K562 (cell line): Measurements from ENCODE around the gene PPY.

Source experiments
- CEBPZ ChIP-seq: fragments of 150-350 bp; IDR thresholded peaks from 2 replicates; pipeline ENCODE4 v1.6.1; 2014; ENCODE audit warnings: low read depth, mild to moderate bottlenecking, low read length, borderline replicate concordance
- EP400 ChIP-seq: fragments of 450-650 bp; IDR thresholded peaks from 2 replicates; pipeline ENCODE4 v1.6.1; 2017; ENCODE audit warnings: antibody characterized with exemption, mild to moderate bottlenecking, moderate library complexity
- EZH2 ChIP-seq: IDR thresholded peaks from 2 replicates; pipeline ENCODE4 v1.6.1; 2012; ENCODE audit warnings: low read depth, mild to moderate bottlenecking, inconsistent platforms, low read length, borderline replicate concordance
- FOXJ3 ChIP-seq: sonication (generic); formaldehyde crosslinking; IDR thresholded peaks from 2 replicates; pipeline ENCODE4 v1.4.0; 2020; ENCODE audit warnings: mild to moderate bottlenecking, missing genetic modification reagents
- GABPA ChIP-seq: fragments of 200-800 bp; sonication (Bioruptor generic); conservative IDR thresholded peaks from 2 replicates; pipeline ENCODE4 v1.6.1; 2016; ENCODE audit warnings: low read depth, missing genetic modification characterization, missing compliant biosample characterization
- HCFC1 ChIP-seq: IDR thresholded peaks from 2 replicates; pipeline ENCODE4 v1.6.1; 2012; ENCODE audit warnings: low read depth, low read length, improper control_type of control experiment
- HMGXB4 ChIP-seq: sonication (generic); formaldehyde crosslinking; IDR thresholded peaks from 2 replicates; pipeline ENCODE4 v1.8.1; 2023; ENCODE audit warnings: mild to moderate bottlenecking, missing genetic modification reagents
- POLR2A ChIP-seq: fragments of 450-650 bp; conservative IDR thresholded peaks from 2 replicates; pipeline ENCODE4 v1.6.1; 2016
- RAD21 ChIP-seq, 2 experiments: fragments of 250-450 bp in 1 of 2; fragments of 450-650 bp in 1 of 2; sonication (Bioruptor Pico) in 1 of 2; formaldehyde crosslinking in 1 of 2; IDR thresholded peaks in 1 of 2; conservative IDR thresholded peaks in 1 of 2; 2 replicates each; pipeline versions ENCODE4 v1.4.0 to v1.8.0; 2020 to 2022; ENCODE audit warnings: mild to moderate bottlenecking in 2 of 2, moderate library complexity in 1 of 2
- RB1 ChIP-seq: fragments of 450-650 bp; IDR thresholded peaks from 2 replicates; pipeline ENCODE4 v1.6.1; 2017; ENCODE audit warnings: low read depth, mild to moderate bottlenecking
- SMARCE1 ChIP-seq: fragments of 450-650 bp; IDR thresholded peaks from 2 replicates; pipeline ENCODE4 v1.7.1; 2016; ENCODE audit warnings: mild to moderate bottlenecking
- SNRNP70 ChIP-seq: fragments of 200-400 bp; formaldehyde crosslinking; optimal IDR thresholded peaks from 2 replicates; pipeline ENCODE3; 2017; ENCODE audit warnings: low read depth, low read length
- ZC3H4 ChIP-seq: sonication (generic); formaldehyde crosslinking; IDR thresholded peaks from 2 replicates; pipeline ENCODE4 v1.9.0; 2021; ENCODE audit warnings: missing genetic modification reagents, borderline replicate concordance

- no peak for TF ChIP-seq GABPA
- no peak for TF ChIP-seq SMARCE1
- no peak for TF ChIP-seq HCFC1
- no peak for TF ChIP-seq RB1
- TF ChIP-seq HMGXB4 (CRISPR knock-in tag) = no peak
- TF ChIP-seq CEBPZ = no peak
- TF ChIP-seq POLR2A = no peak
- TF ChIP-seq SNRNP70 = no peak
- TF ChIP-seq FOXJ3 (CRISPR knock-in tag) = no peak
- no peak for TF ChIP-seq EZH2
- no peak for TF ChIP-seq RAD21 (CRISPR knock-in tag; conservative IDR thresholded peaks at IDR 0.05 in 1 of 2, IDR thresholded peaks at IDR 0.05 in 1 of 2)
- TF ChIP-seq EP400 = no peak
- TF ChIP-seq ZC3H4 (CRISPR knock-in tag) = no peak
Observed at GRCh38 chr17:43927060-43927864, 15.0 kb downstream of the PPY start.
